COR-L47 (cell line): ENCODE measurements around the gene ITPR1.

Source experiments
- DNase-seq: peaks from one replicate; lab custom pipeline; 2025; lab: John Stamatoyannopoulos, UW

Gene ITPR1

GRCh38 chr3:4829031-4829394, 335.9 kb downstream of the ITPR1 start:
- no peak for DNase-seq

- DNase-seq, result no peak
Observed at GRCh38 chr3:4830586-4830914, 337.4 kb downstream of the ITPR1 start.

GRCh38 chr3:4831580-4831950, 338.4 kb downstream of the ITPR1 start:
- DNase-seq, result no peak

GRCh38 chr3:4833471-4833870, 340.3 kb downstream of the ITPR1 start:
- DNase-seq, result no peak

- DNase-seq, result no peak
Observed at GRCh38 chr3:4834403-4834866, 341.3 kb downstream of the ITPR1 start.

GRCh38 chr3:4835616-4836043, 342.5 kb downstream of the ITPR1 start:
- no peak for DNase-seq

GRCh38 chr3:4836516-4836915, 343.4 kb downstream of the ITPR1 start:
- no peak for DNase-seq

GRCh38 chr3:4837374-4837930, 344.3 kb downstream of the ITPR1 start:
- DNase-seq, result no peak

- no peak for DNase-seq
Observed at GRCh38 chr3:4838621-4839022, 345.5 kb downstream of the ITPR1 start.

- DNase-seq, result no peak
Observed at GRCh38 chr3:4839278-4839677, 346.1 kb downstream of the ITPR1 start.

GRCh38 chr3:4841225-4841624, 348.1 kb downstream of the ITPR1 start:
- no peak for DNase-seq

GRCh38 chr3:4841776-4842440, 348.8 kb downstream of the ITPR1 start:
- no peak for DNase-seq

GRCh38 chr3:4843619-4844018, 350.5 kb downstream of the ITPR1 start:
- no peak for DNase-seq

GRCh38 chr3:4845882-4846281, 352.7 kb downstream of the ITPR1 start:
- no peak for DNase-seq

GRCh38 chr3:4846543-4846942, 353.4 kb downstream of the ITPR1 start:
- no peak for DNase-seq

GRCh38 chr3:4848176-4848825, 355.2 kb downstream of the ITPR1 start:
- no peak for DNase-seq

GRCh38 chr3:4849136-4849535, 356.0 kb downstream of the ITPR1 start:
- no peak for DNase-seq

- no peak for DNase-seq
Observed at GRCh38 chr3:4849739-4850138, 356.6 kb downstream of the ITPR1 start.

- no peak for DNase-seq
Observed at GRCh38 chr3:4850211-4850927, 357.2 kb downstream of the ITPR1 start.

GRCh38 chr3:4850928-4851265, 357.7 kb downstream of the ITPR1 start:
- DNase-seq, result no peak

- no peak for DNase-seq
Observed at GRCh38 chr3:4852780-4853748, 359.9 kb downstream of the ITPR1 start.

- DNase-seq, result no peak
Observed at GRCh38 chr3:4853749-4854140, 360.6 kb downstream of the ITPR1 start.
